Smooth muscle cell of the pulmonary artery (primary cell): ENCODE data around the gene GSTM4. TPM values are rescaled to one million over a fixed set of nuclear protein-coding genes. Genes with fewer than 3 reads are reported as not detected.

Experiments used
- total RNA-seq: library from RNA; depleted of rRNA; stranded (reverse); fragments of >200 nt; gene quantifications from 2 replicates; pipeline ENCODE4 v1.2.3, GENCODE V29; 2014

The GSTM4 gene
- 7.8 and 12.9 TPM in 2 replicates for total RNA-seq

GRCh38 chr1:109655615-109656519 lies at the start of gene GSTM4:
GSTM4 (plus strand) TSS chr1:109656099; CDS start chr1:109656390, 291 bp downstream.

GRCh38 chr1:109619576-109620400 lies 36.1 kb upstream of the GSTM4 start, which contains the start of the genes AMPD2 and GNAT2:
AMPD2 (plus strand) TSS chr1:109619837; CDS start chr1:109621176, 1,339 bp downstream.
GNAT2 (minus strand) TSS chr1:109619616; CDS start chr1:109612870, 6,746 bp downstream.

GRCh38 chr1:109667452-109668122 lies 11.7 kb downstream of the GSTM4 start, which contains the start of gene GSTM2:
GSTM2 (plus strand) TSS chr1:109668057; CDS start chr1:109668116, 59 bp downstream.

DNA sequence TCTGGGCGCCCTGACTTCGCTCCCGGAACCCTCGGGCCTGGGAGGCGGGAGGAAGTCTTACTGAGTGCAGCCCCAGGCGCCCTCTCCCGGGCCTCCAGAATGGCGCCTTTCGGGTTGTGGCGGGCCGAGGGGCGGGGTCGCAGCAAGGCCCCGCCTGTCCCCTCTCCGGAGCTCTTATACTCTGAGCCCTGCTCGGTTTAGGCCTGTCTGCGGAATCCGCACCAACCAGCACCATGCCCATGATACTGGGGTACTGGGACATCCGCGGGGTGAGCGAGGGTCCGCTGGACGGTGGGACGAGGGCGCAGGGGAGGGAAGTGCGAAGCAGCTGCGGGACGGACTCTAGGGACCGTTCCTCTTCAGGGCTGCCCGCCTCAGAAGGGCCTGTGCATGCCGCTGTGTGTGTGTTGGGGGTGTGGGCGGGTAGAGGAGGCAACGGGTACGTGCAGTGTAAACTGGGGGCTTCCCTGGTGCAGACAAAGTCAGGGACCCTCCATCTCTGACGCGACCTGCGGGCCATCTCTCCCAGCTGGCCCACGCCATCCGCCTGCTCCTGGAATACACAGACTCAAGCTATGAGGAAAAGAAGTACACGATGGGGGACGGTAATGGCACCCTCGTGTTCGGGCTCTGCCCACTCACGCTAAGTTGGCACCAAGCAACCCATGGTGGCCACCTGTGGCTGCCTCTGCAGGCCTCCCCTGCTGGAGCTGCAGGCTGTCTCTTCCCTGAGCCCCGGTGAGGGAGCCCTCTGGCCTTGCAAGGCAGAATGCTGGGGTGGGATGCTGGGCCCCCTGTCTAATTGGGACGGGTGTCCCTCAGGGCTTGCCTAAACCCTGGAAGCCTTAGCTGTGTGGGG lies 32.0 kb downstream of the GSTM4 start, which contains the start of gene GSTM1:
Gene GSTM1, plus strand, starts transcription at position 177 of the 859 bp plus-strand sequence. Its CDS starts 57 bp downstream, at position 234.

Other genes starting within 250 kb of the GSTM4 start
- gene PSMA5, start 229.7 kb upstream of the GSTM4 start, total RNA-seq = 36.6 and 52.4 TPM in 2 replicates
- gene SYPL2, start 189.6 kb upstream of the GSTM4 start, total RNA-seq = 0.56 and 0.91 TPM in 2 replicates
- gene ATXN7L2, start 172.2 kb upstream of the GSTM4 start, total RNA-seq = 1.2 and 1.3 TPM in 2 replicates
- 6.5 and 10.4 TPM in 2 replicates for gene CYB561D1, start 162.0 kb upstream of the GSTM4 start, total RNA-seq
- gene AMIGO1, start 146.4 kb upstream of the GSTM4 start, total RNA-seq = 3.3 and 4.9 TPM in 2 replicates
- 0.13 TPM in 1 of 2 replicates, not detected in the other for gene GPR61, start 116.2 kb upstream of the GSTM4 start, total RNA-seq
- 14.9 and 16.0 TPM in 2 replicates for gene GNAI3, start 107.5 kb upstream of the GSTM4 start, total RNA-seq
- gene GNAT2, start 36.5 kb upstream of the GSTM4 start, total RNA-seq = 0.30 and 0.33 TPM in 2 replicates
- gene AMPD2, start 36.3 kb upstream of the GSTM4 start, total RNA-seq = 98.9 and 120 TPM in 2 replicates
- gene GSTM2, start 12.0 kb downstream of the GSTM4 start, total RNA-seq = 26.5 and 27.1 TPM in 2 replicates
- not detected in 2 replicates for gene GSTM1, start 31.7 kb downstream of the GSTM4 start, total RNA-seq
- gene GSTM5, start 56.2 kb downstream of the GSTM4 start, total RNA-seq = 4.1 and 5.0 TPM in 2 replicates
- gene GSTM3, start 84.9 kb downstream of the GSTM4 start, total RNA-seq = 27.5 and 30.3 TPM in 2 replicates
- not detected in 2 replicates for gene EPS8L3, start 107.8 kb downstream of the GSTM4 start, total RNA-seq